Stimulated activated CD4-positive, alpha-beta T cell treated with anti-CD3 and anti-CD28 coated beads, Interleukin-2, amount 100 ng/mL, for 48 hours (primary cell): ENCODE results near the gene UBXN6.

Experiments
- DNase-seq, 2 donors: peaks; one replicate each; pipeline ENCODE4 v3.0.0-alpha.2; 2020

UBXN6 gene, protein sequence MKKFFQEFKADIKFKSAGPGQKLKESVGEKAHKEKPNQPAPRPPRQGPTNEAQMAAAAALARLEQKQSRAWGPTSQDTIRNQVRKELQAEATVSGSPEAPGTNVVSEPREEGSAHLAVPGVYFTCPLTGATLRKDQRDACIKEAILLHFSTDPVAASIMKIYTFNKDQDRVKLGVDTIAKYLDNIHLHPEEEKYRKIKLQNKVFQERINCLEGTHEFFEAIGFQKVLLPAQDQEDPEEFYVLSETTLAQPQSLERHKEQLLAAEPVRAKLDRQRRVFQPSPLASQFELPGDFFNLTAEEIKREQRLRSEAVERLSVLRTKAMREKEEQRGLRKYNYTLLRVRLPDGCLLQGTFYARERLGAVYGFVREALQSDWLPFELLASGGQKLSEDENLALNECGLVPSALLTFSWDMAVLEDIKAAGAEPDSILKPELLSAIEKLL

DNA sequence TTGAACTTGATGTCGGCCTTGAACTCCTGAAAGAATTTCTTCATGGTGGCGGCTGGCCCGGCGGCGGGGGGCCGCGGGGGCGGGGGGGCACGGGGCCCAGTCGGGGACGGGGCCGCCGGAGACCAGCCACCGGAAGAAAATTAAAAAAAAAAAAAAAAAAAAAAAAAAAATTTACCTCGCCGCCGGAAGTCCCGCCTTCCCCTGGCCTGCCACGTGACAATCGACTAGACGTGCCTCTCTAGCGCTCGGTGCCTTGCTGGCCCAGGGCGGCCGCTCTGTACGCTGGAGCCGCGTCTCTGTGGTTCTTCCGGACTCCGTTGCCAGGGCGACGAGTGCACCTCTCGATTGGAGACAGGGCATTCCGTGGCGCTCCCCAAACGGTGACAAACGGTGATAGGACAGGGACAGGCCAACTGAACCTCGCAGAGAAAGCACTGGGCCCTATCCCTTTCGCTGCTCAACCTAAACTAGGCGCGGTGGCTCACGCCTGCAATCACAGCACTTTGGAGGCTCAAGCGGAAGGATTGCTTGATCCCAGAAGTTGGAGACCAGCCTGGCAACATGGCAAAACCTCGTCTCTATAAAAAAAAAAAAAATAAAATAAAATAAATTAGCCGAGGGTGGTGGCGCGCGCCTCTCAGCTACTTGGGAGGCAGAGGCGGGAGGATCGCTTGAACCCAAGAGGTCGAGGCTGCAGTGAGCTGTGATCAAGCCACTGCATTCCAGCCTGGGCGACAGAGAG, at the start of gene UBXN6:
Gene UBXN6 (minus strand): TSS at position 141 of the 742 bp plus-strand sequence. CDS start 97 bp downstream, at position 44.
- DNase-seq = peak; percentile 97

DNA sequence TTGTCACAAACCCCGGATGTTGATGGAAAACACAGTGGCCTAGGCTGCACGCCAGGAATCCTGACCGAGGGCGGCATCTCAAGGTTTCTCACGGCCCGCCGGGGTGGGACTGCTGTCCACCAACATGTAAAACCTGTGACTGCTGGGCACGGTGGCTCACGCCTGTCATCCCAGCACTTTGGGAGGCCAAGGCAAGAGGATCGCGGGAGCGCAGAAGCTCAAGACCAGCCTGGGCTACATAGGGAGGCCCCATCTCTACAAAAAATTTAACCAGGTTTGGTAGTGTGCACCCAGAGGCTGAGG, 49.5 kb upstream of the UBXN6 start:
- DNase-seq = no peak

DNA sequence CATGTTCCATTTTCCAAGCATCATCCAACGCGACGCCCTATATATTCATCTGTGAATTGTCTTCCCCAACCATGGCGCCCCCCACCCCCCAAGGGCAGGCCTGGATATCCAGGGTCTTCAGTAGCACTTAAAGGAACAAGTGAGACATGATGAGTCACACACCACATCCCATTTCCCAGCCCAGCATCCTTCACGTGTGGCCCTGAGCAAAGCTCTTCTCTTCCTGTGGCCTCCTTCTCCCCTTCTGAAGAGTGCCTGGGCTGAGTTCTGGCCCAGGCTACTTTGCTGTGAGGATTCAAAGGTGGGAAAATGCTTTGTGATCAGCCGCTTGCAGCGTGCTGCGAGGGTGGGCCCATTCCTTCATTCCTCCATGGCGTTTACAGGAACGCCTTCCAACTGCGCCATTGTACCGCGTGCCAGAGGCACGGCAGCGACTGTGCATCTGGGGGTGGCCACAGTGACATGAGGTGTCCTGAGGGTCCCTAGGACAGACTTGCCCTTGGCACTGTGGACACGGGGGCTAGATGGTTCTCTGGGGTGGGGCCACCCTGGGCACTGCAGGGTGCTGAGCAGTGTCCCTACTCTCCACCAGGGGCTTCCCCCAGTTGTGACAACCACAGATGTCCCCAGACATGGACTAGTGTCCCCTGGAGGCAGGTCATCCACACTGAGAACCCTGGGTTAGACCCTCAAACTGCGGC, 49.0 kb upstream of the UBXN6 start:
- no peak for DNase-seq

DNA sequence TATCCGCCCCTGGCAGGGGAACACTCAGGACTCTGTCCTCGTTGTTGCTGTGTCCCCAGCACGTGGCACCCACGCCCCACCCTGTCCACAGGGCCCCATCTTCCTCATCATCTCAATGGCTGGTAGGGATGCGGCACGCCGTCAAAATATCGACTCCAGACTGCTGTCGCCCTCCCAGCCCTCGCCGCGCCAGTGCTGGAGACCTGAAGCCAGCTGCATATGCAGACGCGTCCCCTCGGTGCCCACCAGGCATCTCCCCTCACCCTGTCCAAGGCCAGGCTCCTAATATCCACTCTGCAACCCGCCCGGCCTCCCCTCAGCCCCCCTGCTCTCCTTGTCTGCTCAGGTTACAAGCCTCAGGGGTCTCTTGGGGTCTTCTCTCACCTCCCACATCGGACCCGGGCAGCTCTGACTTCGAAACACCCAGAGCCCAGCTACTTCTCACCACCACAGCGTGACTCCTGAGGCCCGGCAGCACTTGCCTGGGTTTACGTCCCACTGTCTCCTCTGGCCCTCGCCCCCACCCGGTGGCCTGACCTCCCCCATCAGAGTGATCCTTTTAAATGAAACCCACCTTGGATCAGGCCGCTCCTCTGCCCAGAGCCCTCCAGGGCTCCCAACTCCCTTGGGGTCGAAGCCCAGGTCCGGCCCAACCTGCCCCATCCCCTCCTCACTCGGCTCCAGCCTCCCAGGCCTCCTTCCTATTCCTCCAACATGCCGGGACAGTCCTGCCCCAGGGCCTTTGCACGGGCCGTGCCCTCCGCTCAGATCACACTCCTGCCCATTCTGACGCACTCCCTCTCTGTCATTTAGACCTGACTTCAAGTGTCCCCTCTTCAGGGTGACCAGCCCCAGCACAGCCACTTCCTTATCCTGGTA, 48.2 kb upstream of the UBXN6 start:
- no peak for DNase-seq

DNA sequence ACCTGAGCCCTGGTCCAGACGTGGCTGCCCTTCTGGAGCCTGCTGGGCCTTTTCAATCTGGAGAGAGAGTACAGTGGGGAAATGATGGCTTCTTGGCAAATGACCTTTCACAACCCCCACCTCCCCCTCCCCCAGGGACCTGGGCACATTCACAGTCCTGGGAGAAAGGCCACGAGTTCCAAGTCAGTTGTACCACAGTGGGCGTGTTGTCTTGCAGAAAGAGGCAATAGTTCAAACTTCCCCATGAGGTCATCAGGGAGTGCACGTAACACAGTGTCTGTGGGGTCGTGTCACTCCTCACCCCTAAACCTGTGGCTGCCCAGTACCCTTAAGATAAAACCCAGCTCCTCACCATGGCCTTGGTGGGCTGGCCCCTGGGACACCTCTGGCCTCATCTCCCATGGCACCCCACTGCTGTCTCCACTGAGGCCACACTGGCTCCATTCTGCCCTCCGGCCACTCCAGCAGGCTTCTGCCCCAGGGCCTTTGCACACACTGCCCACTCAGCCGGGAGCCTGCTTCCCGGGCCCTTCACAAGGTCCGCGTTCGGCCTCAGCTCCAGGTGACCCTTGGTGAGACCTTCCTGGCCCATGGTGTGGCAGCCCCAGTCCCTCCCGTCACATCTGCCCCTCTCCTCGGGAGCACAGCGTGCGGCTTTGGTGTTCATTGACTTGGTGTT, 47.4 kb upstream of the UBXN6 start:
- no peak for DNase-seq

DNA sequence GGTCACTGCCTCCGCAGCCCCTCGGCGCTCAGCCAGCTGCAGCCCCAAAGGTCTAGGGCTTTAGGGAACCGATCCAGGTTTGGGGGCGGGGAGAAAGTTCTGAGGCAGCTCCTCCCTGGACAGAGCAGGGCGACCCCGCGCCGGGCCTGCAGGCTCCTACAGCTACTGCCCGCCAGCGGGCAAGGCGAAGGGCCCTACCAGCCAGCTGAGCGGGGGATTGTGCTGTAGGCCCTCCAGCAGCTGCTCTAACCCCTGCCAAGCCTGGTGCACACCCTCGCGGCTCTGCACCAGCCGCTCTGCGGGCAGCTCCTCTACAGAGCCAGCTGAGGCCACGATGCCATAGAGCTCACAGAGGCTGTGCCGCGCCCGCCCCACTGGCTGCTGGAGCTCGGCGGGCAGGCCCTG, 46.7 kb upstream of the UBXN6 start:
- DNase-seq = no peak

DNA sequence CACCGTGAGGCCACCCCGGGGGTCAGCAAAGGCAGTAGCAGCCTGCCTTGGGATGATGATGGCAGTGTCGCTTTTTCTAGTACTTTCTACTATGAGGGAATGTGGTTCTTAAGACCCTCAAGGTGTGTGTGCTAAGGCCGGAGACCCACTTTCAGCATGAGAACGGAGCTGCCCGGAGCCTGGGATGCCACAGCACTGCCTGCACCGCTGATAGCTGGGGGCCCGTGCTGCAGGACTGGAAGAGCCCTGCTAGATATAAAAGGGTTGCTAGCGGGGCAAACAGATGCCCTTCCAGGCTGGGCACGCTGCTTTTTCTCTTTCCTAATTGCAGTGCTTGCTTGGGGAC, 46.2 kb upstream of the UBXN6 start:
- DNase-seq = no peak

DNA sequence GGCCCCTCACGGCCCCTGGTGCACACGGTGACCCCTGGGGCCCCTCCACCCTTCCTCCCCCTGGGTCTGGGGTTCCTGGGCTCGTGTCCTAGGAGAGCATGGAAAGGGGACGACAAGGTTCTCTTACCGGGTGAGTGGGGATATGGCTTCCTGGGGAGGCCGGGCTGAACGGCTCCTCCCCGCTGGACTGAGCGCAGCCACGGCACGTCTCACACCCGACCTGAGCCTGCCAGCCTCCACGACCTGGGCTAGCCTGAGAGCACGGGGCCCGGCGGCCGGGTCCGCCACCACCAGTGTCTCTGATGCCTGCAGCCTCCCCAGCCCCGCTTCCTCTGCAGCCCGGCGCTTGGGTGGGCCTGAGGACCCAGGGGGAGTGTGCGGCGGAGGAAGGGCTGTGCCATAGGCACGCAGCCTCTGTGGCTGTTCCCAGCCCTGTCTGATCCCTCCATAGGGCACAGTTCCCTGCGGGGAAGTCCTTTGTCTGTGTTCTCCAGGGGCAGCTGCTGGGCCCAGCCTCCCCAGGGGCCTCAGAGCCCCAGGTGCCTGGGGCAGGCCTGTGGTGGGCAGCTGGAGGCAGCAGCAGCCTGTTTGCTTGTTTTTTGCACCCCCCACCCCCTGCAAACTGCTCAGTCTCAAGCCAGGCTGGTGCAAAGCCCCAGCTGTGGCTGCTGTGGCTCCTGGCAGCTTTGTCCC, 45.7 kb upstream of the UBXN6 start:
- DNase-seq = no peak

DNA sequence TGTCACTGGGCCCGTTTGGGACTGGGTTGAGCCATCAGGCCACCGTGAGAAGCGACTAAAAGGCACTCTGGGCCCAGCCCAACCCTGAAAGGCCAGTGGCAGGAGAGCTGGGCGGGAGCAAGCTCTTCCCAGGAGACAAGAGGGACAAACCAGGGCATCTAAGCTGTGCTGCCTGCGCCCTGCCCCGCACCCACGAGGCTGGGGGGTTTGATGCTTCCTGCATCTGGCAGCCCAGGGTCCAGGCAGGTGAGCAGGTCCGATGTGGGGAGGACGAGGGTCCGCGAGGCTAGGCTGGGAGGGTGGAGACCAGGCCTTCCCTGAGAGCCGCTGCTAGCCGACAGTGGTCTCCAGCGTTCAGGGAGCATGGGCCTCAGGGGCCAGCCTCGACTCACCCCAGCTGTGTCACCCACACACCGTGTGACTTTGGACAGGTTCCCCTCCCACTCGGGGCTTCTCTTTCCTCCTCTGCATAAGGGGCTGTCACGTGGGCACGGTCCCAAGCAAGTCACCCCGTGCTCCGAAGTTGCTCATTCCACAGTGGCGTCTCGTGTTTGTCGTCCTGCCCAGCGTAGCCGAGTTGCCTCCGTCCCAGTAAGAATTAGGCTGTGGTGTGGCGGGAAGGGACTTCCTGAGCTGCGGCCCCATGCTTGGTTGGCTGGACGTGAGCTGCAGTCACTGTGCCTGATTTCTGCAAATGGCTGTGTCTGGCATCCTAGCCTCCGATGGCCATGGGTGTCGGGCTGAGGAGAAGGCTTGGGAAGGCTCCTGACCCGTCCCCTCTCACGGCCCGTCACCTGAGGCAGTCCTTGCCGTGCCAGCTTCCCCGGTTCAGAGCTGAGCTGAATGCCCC, 44.9 kb upstream of the UBXN6 start:
- DNase-seq = no peak

DNA sequence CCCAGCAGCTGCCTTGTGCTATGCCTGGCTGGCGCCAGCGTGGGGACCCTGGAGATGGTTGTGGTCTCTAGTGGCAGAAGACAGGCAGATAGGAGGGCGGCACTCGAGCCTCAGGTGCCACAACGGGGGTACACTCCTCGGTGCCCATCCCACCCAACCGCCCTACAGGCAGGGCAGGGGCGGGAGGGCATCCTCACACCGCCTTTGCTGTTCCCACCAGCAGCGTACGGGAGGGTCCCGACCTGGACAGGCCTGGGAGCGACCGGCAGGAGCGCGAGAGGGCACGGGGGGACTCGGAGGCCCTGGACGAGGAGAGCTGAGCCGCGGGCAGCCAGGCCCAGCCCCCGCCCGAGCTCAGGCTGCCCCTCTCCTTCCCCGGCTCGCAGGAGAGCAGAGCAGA, 44.1 kb upstream of the UBXN6 start:
- DNase-seq = no peak

DNA sequence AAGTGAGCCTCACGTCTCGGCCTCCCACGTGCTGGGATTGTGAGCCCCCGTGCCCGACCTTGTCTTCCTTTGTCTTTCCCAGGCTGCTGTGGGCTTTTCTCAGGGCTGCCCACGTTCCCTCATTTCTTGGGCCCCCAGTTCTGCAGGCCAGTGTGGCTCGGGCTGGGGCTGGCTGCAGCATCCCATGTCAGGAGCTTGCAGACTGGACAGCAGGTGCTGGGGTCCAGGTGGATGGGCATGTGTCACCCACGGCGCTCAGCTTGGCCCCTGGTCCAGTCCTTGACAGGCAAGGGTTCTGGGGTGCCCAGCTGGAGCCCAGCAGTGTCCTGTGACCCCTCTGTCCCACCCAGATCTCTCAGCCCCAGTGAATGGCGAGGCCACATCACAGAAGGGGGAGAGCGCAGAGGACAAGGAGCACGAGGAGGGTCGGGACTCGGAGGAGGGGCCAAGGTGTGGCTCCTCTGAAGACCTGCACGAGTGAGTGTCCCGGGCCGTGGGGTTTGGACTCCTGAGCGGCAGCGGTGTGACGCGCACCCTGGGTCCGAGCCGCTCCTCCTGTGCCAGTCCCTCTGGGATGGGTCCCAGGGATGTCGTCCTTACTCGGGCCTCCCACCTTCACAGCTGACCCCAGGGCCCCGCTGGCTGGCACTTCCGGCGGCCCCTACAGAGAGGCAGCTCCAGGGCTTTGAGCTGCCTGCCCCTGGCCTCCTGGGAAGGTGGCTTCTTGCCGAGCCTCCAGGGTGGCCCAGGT, 43.4 kb upstream of the UBXN6 start:
- no peak for DNase-seq

DNA sequence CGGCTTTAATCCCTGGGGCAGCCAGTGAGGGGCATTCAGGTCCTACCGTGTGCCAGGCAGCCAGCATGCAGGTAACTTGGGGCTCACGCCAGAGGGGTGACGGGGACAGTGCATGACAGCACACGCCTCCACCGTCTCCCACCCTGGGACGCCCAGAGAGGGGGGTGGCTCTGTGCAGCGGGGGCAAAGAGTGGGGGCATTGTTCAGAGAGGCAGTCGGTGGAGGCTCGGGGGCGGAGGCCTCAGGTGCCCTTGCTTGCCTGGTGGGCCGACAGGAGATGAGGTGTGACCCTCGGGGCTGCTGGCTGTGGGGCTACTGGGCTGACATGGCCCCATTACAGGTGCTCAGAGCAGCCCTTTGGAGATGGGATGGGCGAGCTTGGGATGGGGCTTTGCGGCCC, 42.3 kb upstream of the UBXN6 start:
- DNase-seq = no peak

DNA sequence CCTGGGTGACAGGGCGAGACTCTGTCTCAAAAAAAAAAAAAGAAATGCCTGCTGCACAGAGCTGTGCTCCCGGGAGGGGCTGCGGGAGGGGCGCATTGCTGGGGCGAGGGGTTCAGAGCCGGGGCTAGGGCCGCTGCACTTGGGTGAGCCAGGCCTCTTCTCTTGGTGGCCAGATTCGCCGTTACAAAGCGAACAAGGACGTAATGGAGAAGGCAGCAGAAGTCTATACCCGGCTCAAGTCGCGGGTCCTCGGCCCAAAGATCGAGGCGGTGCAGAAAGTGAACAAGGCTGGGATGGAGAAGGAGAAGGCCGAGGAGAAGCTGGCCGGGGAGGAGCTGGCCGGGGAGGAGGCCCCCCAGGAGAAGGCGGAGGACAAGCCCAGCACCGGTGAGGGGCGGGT, 41.7 kb upstream of the UBXN6 start:
- DNase-seq = no peak

DNA sequence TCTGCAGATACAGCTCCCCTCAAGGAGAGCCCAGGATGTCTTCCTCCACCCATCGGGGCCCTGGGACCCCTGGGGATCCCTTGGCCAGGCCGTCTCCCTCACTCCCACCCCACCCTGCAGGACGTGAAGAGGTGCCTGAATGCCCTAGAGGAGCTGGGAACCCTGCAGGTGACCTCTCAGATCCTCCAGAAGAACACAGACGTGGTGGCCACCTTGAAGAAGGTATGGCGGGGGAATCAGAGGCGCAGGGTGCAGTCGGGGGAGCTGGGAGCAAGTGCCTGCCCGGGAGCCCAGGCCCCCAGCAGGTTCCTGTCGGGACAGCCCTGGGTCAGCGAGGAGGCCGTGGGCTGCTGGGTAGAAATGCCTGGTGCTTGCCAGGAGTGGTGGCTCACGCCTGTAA, 41.1 kb upstream of the UBXN6 start:
- no peak for DNase-seq

DNA sequence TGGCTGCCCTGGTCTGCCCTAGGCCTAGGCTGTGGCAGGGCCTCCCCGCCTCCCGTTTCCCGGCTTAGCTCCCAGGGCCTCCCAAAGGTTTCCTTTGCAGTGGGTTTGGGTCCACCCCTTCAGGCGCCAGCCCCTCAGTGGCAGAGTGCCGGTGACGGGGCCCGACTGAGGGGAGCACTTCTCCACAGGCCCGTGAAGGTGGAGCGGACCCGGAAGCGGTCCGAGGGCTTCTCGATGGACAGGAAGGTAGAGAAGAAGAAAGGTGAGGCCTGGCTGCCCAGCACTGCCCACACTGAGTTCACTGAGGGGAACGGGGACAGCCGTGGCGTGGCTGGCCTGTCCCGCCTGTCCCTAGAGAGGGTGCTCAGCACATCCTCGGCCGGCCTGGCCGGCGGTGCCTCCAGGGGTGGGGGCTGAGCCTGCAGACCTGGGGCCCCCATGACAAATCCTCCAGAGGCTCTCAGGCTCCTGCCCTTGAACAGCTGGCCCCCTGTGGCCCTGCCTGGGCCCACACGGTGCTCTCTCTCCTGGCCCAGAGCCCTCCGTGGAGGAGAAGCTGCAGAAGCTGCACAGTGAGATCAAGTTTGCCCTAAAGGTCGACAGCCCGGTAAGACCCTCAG, 40.3 kb upstream of the UBXN6 start:
- no peak for DNase-seq

DNA sequence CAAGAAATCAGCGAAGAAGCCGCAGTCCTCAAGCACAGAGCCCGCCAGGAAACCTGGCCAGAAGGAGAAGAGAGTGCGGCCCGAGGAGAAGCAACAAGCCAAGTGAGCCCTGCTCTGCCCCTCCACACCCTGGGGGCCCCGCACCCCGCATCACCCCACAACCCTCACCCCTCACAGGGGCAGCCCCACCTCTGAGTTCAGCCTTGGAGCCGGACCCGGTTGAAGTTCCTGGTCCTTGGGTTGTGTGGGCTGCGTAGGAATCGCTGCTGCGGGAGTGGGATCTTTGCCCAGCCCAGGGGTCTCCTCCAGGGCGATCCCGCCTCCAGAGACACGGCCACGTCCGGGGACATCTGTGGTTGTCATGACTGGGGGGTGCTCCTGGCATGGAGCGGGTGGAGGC, 38.7 kb upstream of the UBXN6 start:
- no peak for DNase-seq

DNA sequence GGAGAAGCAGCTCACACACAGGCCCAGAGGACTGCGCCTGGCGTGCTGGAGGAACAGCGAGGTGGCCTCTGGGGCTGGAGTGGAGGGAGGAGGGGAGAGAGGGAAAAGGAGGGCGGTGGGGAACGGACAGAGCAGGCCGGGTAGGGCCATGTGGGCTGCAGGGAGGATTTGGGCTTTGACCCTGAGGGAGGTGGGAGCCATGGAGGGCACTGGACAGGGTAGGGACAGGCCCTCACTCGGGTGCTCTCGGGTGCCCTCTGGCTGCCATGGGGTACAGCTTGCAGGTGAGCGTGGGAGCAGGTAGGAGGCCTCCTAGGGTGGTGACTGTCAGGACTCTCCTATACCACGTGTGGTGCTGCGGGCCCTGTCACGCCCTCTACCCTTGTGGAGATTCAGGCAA, 37.9 kb upstream of the UBXN6 start:
- DNase-seq = no peak

DNA sequence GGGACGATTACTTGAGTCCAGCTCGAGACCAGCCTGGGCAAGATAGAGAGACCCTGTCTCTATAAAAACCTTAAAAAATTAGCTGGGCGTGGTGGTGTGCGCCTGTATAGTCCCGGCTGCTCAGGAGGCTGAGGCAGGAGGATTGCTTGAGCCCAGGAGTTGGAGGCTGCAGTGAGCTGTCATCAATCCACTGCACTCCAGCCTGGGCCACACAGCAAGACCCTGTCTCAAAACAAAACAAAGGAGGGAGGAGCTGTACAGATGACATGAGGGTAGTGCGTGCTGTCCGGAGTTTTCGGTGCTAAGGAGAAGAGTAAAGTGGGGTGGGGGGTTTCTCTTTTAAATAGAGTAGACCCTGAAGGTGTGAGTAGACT, 37.1 kb upstream of the UBXN6 start:
- DNase-seq = no peak

DNA sequence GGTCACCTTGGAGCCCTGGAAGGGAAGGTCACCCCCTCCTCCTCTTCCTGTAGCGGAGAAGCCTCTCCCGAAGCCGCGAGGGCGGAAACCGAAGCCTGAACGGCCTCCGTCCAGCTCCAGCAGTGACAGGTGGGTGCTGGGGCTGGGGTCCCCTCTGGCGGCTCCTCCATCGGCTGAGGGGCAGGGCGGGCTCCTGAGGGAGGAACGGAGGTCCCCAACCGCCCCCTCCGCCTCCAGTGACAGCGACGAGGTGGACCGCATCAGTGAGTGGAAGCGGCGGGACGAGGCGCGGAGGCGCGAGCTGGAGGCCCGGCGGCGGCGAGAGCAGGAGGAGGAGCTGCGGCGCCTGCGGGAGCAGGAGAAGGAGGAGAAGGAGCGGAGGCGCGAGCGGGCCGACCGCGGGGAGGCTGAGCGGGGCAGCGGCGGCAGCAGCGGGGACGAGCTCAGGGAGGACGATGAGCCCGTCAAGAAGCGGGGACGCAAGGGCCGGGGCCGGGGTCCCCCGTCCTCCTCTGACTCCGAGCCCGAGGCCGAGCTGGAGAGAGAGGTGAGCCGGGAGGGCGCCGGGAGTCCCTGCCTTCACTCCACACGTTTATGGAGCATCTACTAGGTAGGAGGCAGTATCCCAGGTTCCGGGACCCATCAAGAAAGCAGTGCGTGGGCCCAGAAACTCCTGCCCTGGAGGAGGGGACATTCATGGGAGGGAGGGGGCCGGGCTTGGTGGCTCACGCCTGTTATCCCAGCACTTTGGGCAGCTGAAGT, 36.5 kb upstream of the UBXN6 start:
- no peak for DNase-seq
